ENCODE measurements around the gene PPFIA2.

- no peak for TF ChIP-seq GABPB1 (CRISPR knock-in tag; IDR thresholded peaks at IDR 0.05)
- no peak for TF ChIP-seq OVOL2 (CRISPR knock-in tag; IDR thresholded peaks at IDR 0.05; ENCODE audit: borderline replicate concordance)
- TF ChIP-seq CTCF (IDR thresholded peaks at IDR 0.05) = no peak
- TF ChIP-seq SMAD4 (CRISPR knock-in tag; IDR thresholded peaks at IDR 0.05) = no peak
- no peak for TF ChIP-seq TCF7 (CRISPR knock-in tag; IDR thresholded peaks at IDR 0.05; ENCODE audit: low read depth)
- TF ChIP-seq MAX (CRISPR knock-in tag; IDR thresholded peaks at IDR 0.05) = no peak
- no peak for TF ChIP-seq FOXJ3 (CRISPR knock-in tag; IDR thresholded peaks at IDR 0.05; ENCODE audit: borderline replicate concordance)
- TF ChIP-seq CREB1 (CRISPR knock-in tag; IDR thresholded peaks at IDR 0.05) = no peak
- no peak for TF ChIP-seq SP1 (CRISPR knock-in tag; conservative IDR thresholded peaks at IDR 0.05)
- no peak for TF ChIP-seq MXD4 (CRISPR knock-in tag; IDR thresholded peaks at IDR 0.05; ENCODE audit: borderline replicate concordance)
- no peak for TF ChIP-seq ZNF416 (CRISPR knock-in tag; IDR thresholded peaks at IDR 0.05)
- no peak for TF ChIP-seq NFE2L1 (CRISPR knock-in tag; IDR thresholded peaks at IDR 0.05)
- no peak for TF ChIP-seq USF1 (CRISPR knock-in tag; IDR thresholded peaks at IDR 0.05)
These were observed 167.9 kb downstream of the PPFIA2 start for GRCh38 chr12:81591256-81591655.

Measured in WTC11 (cell line).